ENCODE results near the gene SUOX. TPM values are rescaled to one million over a fixed set of nuclear protein-coding genes. Genes with fewer than 3 reads are reported as not detected.
"Not testable (repeated sequence)": the region's sequence is repeated elsewhere in the genome, so short reads cannot be mapped to it uniquely, and the experiment has no call there.

SUOX gene
- total and polyA plus RNA-seq, 3 donors from 2014 or later, result 9.5 to 14.3 (median 14.1) TPM

GRCh38 chr12:55973599-55974307 lies 23.3 kb upstream of the SUOX start, which contains the start of gene RAB5B:
Gene RAB5B, plus strand, starts transcription at chr12:55974078. Its CDS starts 12,883 bp downstream, at chr12:55986961.
- no peaks in the 10 kb centered on the region for H3K27me3 ChIP-seq
- no peaks in the 10 kb centered on the region for H3K36me3 ChIP-seq (ENCODE audit: low read depth, missing control alignments)
- peaks cover 32% of the 10 kb centered on the region for H3K4me1 ChIP-seq
- TF ChIP-seq POLR2A (IDR thresholded peaks at IDR 0.05) (peak; percentile 93), CTCF (IDR thresholded peaks at IDR 0.05) (peak; percentile 25 to 65 (median 46))
- intact Hi-C loops (cut with DNase I; ENCODE audit: low total_unique reads), result no loop called here
- 0% methylated on average over 36 to 39 of the region's 39 CpGs for WGBS, 2 donors
- peak; percentile 100 for DNase-seq
- H3K4me3 ChIP-seq, result peak within 1 kb of the TSS; percentile 95 to 100
- peak within 1 kb of the TSS; percentile 97 to 99 for H3K27ac ChIP-seq
- H3K9me3 ChIP-seq, result no peaks in the 10 kb centered on the region

GRCh38 chr12:55974308-55974730 lies 22.8 kb upstream of the SUOX start:
- Histone ChIP-seq H3K27ac (peak overlapping the region; percentile 97 to 99), H3K27me3 (no peaks in the 10 kb centered on the region), H3K4me1 (peaks cover 32% of the 10 kb centered on the region), H3K4me3 (peak overlapping the region; percentile 95 to 100), H3K36me3 (ENCODE audit: low read depth, missing control alignments) (no peaks in the 10 kb centered on the region), H3K9me3 (no peaks in the 10 kb centered on the region)
- peak; percentile 43 for DNase-seq
- intact Hi-C loops (cut with DNase I; ENCODE audit: low total_unique reads), result no loop called here
- TF ChIP-seq CTCF (IDR thresholded peaks at IDR 0.05), result no peak
- TF ChIP-seq POLR2A (IDR thresholded peaks at IDR 0.05), result no peak
- 0% methylated on average over 15 of the region's 15 CpGs for WGBS, 2 donors

GRCh38 chr12:55978393-55978792 lies 18.7 kb upstream of the SUOX start:
- WGBS, 2 donors, result 95 to 99% methylated on average over 7 of the region's 7 CpGs
- Histone ChIP-seq H3K27me3 (no peaks in the 10 kb centered on the region), H3K36me3 (ENCODE audit: low read depth, missing control alignments) (no peaks in the 10 kb centered on the region), H3K27ac (no peak overlapping the region), H3K4me1 (peaks cover 29% of the 10 kb centered on the region), H3K9me3 (no peaks in the 10 kb centered on the region), H3K4me3 (no peak overlapping the region)
- intact Hi-C loops (cut with DNase I; ENCODE audit: low total_unique reads), result no loop called here
- DNase-seq, result no peak
- no peak for TF ChIP-seq CTCF (IDR thresholded peaks at IDR 0.05)
- TF ChIP-seq POLR2A (IDR thresholded peaks at IDR 0.05), result no peak

- no peak overlapping the region for H3K4me3 ChIP-seq
- 80% methylated on average over 3 of the region's 3 CpGs for WGBS, 2 donors
- H3K36me3 ChIP-seq (ENCODE audit: low read depth, missing control alignments), result no peaks in the 10 kb centered on the region
- no peak for DNase-seq
- no peak overlapping the region for H3K27ac ChIP-seq
- H3K9me3 ChIP-seq, result no peaks in the 10 kb centered on the region
- H3K4me1 ChIP-seq, result peaks cover 29% of the 10 kb centered on the region
- intact Hi-C loops (cut with DNase I; ENCODE audit: low total_unique reads), result no loop called here
- TF ChIP-seq CTCF (IDR thresholded peaks at IDR 0.05) (no peak), POLR2A (IDR thresholded peaks at IDR 0.05) (no peak)
- H3K27me3 ChIP-seq, result no peaks in the 10 kb centered on the region
These were observed 18.0 kb upstream of the SUOX start for GRCh38 chr12:55979069-55979468.

GRCh38 chr12:55981882-55982281 lies 15.2 kb upstream of the SUOX start:
- H3K36me3 ChIP-seq (ENCODE audit: low read depth, missing control alignments); DNase-seq; H3K27me3 ChIP-seq; H3K27ac ChIP-seq; intact Hi-C loops (cut with DNase I; ENCODE audit: low total_unique reads); H3K9me3 ChIP-seq; H3K4me3 ChIP-seq: not testable (repeated sequence)
- peaks cover 20% of the 10 kb centered on the region for H3K4me1 ChIP-seq
- 82% methylated on average over 5 of the region's 5 CpGs for WGBS, 2 donors
